Fibroblast of lung (primary cell): ENCODE data around the gene SPEG.

Experiments used
- CTCF ChIP-seq, 2 donors: IDR thresholded peaks in 1 of 2; conservative IDR thresholded peaks in 1 of 2; 1 replicate in 1 of 2; 2 replicates in 1 of 2; pipeline ENCODE4 v1.5.1; 2011 to 2012; ENCODE audit warnings: low read length in 2 of 2, control low read depth in 1 of 2, inconsistent platforms in 1 of 2, low read depth in 1 of 2, mild to moderate bottlenecking in 1 of 2
- EZH2 ChIP-seq: IDR thresholded peaks from 2 replicates; pipeline ENCODE4 v1.5.1; 2012; ENCODE audit warnings: low read length, control low read depth, mild to moderate bottlenecking; ENCODE audit errors: missing control alignments

- no peak for TF ChIP-seq CTCF (conservative IDR thresholded peaks at IDR 0.05 in 1 of 2, IDR thresholded peaks at IDR 0.05 in 1 of 2; ENCODE audit: low read depth in 1 of 2, low read length in 2 of 2)
- no peak for TF ChIP-seq EZH2
These were observed 17.3 kb upstream of the SPEG start for GRCh38 chr2:219417374-219417773.
